T-helper 9 cell (primary cell): ENCODE results near the gene ACP4.
"Not testable (repeated sequence)": the region's sequence is repeated elsewhere in the genome, so short reads cannot be mapped to it uniquely, and the experiment has no call there.

ENCODE experiments used
- DNase-seq: peaks from one replicate; pipeline ENCODE4 v3.0.0-alpha.2; 2020
- total RNA-seq, 2 donors: gene quantifications; one replicate each; lab custom pipeline; 2026; lab: John Stamatoyannopoulos, UW

ACP4 gene, protein sequence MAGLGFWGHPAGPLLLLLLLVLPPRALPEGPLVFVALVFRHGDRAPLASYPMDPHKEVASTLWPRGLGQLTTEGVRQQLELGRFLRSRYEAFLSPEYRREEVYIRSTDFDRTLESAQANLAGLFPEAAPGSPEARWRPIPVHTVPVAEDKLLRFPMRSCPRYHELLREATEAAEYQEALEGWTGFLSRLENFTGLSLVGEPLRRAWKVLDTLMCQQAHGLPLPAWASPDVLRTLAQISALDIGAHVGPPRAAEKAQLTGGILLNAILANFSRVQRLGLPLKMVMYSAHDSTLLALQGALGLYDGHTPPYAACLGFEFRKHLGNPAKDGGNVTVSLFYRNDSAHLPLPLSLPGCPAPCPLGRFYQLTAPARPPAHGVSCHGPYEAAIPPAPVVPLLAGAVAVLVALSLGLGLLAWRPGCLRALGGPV
- total RNA-seq: 0 reads per million in 2 donors

DNA sequence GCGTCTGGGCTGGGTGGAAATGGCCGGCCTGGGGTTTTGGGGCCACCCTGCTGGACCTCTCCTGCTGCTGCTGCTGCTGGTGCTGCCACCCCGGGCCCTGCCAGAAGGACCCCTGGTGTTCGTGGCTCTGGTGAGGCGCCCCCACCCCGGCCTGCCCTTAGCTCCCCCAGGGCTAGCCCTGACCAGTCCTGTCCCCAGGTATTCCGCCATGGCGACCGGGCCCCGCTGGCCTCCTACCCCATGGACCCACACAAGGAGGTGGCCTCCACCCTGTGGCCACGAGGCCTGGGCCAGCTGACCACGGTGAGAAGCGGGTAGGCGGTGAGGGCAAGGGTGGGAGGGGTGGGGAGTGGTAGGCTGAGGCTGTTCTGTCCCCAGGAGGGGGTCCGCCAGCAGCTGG is at the start of gene ACP4:
TSS of gene ACP4 (plus strand) at position 20 of the 400 bp plus-strand sequence. CDS start at position 20, 0 bp downstream.
- DNase-seq: no peak

DNA sequence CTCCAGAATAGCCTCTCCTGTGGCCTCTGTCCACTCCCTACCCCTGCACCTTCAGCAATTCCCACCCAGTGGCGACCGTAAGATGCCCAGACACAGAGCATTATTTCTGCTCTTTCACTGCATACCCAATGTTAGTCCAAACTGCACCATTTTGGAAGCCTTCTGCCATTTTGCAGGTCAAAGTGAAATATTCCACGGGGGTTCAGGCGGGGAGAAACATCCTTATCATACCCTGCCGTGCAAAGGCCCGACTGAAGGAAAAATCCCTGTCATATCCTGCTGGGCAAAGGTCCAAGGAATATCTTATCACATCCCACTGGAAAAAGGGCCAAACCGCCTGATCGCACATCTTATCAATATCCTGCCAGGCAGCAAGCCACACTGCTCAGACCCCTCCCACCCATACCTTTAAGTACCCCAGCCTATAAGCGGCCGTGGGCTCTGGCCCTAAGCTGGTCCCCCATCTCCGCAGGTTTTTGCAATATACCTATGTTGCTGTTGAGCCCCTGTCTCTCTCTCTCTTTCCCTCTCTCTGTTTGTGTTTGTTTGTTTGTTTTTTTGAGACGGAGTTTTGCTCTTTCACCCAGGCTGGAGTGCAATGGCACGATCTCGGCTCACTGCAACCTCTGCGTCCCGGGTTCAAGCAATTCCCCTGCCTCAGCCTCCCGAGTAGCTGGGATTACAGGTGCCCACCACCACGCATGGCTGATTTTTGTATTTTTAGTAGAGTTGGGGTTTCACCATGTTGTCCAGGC is 48.9 kb upstream of the ACP4 start:
- DNase-seq: no peak

DNA sequence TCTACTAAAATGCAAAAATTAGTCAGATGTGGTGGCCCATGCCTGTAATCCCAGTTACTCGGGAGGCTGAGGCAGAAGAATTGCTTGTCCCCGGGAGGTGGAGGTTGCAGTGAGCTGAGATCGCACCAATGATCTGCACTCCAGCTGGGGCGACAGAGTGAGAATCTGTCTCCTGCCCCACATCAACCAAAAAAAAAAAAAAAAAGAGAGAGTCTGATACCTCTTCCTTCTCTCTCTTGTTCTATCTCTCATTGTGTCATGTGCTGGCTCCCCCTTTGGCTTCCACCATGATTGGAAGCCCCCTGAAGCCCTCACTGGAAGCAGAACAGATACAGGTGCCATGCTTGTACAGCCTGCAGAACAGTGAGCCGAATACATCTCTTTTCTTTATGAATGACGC is 46.7 kb upstream of the ACP4 start:
- DNase-seq: no peak

DNA sequence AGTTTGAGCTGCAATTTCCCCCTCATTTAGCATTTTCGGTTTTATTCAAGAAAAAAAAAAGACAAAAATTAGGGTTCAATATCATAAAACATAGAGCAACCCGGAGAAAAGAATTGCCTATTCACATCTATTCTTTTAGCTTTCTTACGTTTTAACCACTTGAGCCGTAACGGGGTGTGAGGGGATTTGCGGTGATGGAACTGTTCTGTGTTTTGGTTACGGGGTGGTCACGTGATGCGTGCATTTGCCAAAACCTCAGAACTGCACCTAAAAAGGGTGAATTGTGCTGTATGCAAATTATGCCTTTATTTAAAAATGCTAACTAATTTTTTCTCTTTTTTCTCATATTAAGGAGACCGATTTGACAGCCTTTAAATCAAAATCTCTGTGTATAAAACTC is 45.0 kb upstream of the ACP4 start:
- DNase-seq: no peak

DNA sequence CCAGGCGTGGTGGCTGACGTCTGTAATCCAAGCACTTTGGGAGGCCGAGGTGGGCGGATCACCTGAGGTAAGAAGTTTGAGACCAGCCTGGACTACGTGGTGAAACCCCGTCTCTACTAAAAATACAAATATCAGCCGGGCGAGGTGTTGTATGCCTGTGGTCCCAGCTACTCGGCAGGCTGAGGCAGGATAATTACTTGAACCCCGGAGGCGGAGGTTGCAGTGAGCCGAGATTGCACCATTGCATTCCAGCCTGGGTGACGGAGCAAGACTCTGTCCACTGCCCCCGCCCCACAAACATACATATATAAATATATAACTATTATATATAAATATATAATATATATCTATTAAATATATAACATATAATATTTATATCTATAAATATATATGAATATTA is 43.1 kb upstream of the ACP4 start:
- DNase-seq: not testable (repeated sequence)

DNA sequence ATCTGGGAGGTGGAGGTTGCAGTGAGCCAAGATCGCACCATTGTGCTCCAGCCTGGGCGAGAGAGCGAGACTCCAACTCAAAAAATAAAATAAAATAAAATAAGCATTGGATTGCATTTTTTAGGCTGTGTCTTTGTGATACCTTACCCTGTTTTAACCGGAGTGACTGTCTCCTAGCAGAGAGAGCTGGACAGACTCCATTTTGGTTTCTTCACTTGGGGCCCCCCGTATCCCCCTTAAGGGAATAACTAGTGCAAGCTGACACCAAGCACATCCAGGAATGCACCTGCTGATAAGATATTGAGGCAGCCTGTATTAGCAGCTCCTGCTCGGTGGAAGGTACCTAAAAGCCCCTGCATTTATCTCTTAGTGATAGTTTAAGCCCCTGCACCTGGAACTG is 40.7 kb upstream of the ACP4 start:
- no peak for DNase-seq

DNA sequence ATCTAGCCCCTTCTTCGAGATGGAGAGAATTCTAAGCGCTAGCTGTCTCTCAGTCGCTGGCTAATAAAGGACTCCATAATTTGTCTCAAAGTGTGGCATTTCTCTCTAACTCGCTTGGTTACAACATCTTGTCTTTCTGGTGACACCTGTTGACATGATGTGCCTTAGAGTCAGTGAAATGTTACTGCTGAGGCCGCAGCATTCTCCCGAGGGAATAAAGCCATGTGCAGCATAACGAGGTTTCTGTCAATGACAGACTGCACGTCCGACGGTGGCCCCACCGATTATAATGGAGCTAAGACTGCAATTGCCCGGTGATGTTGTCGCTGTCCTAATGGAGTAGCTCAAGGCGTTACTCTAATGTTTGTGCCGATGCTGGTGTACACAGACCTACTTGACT is 40.2 kb upstream of the ACP4 start:
- DNase-seq: no peak

DNA sequence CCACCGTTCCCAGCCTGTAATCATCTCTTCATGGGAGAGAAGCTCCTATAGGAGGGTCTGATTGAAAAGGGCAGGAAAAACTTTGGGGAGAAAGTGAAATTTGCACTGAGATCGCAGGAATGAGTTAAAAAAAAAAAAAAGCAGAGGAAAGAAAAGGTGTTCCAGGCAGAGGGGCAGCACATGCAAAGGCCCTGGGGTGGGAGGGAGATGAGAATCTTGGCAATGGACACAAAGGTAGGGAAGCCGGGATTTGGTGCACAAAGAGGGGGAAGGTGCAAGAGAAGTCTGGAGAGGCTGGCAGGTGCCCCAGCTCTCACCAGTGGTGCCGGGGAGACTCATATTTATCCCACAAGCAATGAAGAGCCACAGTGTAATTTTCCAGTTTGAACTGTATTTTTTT is 36.3 kb upstream of the ACP4 start:
- DNase-seq: no peak

DNA sequence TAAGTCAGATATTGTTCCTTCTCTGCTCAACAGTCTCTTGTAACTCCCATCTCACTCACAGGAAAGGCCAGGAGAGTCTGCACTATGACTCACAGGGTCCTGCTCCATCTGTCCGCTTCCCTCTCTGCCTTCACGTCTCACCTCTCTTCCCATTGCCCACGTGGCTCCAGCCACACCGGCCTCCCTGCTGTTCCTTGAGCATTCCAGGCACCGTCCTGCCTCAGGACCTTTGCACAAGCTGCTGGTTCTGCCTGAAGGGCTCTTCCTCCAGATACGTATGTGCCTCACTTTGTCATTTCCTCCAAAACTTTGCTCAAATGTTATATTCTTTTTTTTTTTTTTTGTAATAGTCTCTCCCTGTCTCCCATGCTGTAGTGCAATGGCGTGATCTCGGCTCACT is 34.0 kb upstream of the ACP4 start:
- not testable (repeated sequence) for DNase-seq

DNA sequence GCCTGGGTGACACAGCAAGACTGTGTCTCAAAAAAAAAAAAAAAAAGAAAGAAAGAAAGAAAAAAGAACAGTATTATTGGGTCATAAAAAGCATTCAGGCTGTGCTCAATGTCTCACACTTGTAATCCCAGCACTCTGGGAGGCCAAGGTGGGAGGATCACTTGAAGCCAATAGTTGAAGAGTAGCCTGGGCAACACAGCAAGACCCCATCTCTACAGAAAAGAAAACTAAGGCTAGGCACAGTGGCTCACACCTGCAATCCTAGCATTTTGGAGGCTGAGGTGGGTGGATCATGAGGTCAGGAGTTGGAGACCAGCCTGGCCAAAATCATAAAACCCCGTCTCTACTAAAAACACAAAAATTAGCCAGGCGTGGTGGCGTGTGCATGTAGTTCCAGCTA is 32.6 kb upstream of the ACP4 start:
- not testable (repeated sequence) for DNase-seq

DNA sequence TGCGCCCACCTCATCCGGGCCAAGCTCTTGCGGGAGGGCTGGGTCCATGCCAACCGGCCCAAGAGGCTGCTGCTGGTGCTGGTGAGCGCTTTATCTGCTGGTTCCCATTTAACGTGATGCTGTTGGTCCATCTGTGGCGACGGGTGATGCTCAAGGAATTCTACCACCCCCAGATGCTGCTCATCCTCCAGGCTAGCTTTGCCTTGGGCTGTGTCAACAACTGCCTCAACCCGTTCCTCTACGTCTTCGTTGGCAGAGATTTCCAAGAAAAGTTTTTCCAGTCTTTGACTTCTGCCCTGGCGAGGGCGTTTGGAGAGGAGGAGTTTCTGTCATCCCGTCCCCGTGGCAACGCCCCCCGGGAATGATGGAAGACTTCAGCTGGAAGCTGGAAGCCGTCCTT is 31.1 kb upstream of the ACP4 start:
- not testable (repeated sequence) for DNase-seq

DNA sequence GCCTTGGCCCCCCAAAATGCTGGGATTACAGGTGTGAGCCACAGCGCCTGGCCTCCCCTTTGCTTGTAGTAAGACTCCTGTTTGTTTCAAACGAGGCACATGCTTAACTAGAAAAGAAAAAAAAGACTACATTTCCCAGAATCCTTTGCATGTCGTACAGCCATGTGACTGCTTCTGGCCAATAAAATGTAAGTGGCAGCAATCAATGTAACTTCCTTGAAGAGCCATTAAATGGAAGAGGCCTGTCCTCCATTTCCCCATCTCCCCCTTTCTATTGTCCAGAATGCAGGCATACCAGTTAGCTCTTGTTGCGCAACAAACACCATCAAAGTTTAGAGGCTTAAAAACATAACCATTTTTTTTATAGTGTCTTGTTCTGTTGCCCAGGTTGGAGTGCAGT is 30.3 kb upstream of the ACP4 start:
- no peak for DNase-seq

DNA sequence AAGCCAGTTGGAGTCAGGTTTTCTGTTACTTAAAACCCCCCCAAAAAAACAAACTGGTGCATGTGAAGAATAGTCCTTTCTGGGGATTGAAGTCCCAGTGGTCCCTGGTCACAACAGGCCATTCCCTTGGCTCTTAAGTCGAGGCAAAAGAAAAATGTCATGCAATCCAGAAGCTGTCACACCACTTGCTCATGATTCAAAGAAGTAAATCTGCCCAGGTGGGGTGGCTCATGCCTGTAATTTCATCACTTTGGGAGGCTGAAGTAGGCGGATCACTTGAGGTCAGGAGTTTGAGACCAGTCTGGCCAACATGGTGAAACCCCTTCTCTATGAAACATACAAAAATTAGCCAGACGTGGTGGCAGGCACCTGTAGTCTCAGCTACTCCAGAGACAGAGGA is 28.7 kb upstream of the ACP4 start:
- not testable (repeated sequence) for DNase-seq

DNA sequence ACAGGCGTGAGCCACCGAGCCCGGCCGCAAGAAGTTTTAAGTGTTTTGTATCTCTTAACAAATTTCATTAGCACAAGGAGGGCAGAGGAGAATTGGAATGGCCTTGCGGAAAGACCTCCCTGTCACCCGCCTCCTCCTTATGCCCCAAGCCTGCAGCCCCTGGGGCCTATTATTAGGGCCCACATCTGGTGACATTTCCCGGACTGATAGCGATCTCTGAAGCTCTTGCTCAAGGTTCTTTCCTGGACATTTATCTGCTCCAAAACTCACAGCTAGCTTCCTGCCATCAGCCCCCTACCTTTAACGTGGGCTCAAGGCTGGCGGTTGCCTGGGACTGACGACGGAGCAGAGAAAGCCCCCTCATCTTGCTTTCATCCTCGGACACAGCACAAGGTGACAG is 26.7 kb upstream of the ACP4 start:
- DNase-seq: not testable (repeated sequence)

DNA sequence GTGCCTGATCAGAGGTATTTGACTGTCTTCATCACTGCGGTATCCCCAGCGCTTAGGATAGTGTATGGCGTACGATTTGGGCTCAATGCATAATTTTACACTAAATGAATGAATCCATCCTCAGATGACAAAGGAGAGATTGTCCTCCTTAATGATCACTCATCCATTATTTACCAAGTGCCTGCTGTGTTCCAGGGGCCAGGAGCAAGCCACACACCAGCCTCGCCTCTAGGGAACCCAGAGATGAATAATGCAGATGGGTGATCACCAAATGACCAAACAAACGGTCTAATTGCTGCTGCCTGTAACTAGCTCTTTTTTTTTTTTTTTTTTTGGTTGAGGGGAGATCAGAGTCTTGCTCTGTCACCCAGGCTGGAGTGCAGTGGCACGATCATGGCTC is 25.8 kb upstream of the ACP4 start:
- no peak for DNase-seq

DNA sequence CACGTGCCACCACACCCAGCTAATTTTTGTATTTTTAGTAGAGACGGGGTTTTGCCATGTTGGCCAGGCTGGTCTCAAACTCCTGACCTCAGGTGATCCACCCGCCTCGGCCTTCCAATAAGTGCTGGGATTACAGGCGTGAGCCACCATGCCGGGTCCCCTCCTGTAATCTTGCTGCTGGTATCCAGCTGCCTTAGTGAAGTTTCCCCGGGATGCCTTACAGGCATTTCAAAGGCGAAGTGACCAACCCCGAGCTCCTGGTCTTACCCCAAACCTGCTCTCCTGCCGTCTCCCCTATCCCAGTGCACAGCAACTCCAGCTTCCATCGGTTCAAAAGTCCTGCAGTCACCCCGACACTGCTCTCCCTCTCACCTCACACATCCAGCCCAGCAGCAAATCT is 23.5 kb upstream of the ACP4 start:
- not testable (repeated sequence) for DNase-seq

DNA sequence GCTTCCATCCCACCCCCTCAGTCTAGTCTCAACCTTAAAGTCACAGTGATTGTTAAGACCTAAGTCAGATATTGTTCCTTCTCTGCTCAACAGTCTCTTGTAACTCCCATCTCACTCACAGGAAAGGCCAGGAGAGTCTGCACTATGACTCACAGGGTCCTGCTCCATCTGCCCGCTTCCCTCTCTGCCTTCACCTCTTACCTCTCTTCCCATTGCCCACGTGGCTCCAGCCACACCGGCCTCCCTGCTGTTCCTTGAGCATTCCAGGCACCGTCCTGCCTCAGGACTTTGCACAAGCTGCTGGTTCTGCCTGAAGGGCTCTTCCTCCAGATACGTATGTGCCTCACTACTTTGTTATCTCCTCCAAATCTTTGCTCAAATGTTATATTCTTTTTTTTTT is 23.0 kb upstream of the ACP4 start:
- not testable (repeated sequence) for DNase-seq

DNA sequence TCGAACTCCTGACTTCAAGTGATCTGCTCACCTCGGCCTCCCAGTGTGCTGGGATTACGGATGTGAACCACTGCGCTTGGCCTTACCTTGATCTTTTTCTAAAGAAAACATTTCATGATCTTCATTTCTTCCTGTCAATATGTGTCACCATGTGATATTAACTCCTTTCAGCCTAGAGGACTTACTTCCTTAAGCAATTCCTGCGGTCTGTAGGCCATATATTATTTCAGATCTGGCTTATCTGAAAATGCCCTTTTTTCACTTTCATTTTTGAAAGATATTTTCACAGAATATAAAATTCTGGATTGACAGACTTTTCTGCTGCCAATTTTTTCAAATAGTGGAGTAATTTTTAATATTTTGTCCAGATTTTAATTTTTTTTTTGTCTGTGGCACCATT is 21.9 kb upstream of the ACP4 start:
- no peak for DNase-seq

DNA sequence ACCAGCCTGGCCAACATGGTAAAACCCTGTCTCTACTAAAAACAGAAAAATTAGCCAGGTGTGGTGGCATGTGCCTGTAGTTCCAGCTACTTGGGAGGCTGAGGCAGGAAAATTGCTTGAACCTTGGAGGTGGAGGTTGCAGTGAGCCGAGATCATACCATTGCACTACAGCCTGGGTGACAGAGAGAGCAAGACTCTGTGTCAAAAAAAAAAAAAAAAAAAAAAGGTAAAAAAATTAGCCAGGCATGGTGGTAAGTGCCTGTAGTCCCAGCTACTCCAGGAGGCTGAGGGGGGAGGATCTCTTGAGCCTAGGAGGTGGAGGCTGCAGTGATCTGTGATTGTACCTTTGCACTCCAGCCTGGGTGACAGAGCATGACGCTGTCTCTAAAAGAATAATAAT is 20.1 kb upstream of the ACP4 start, which contains the start of gene GPR32:
TSS of gene GPR32 (plus strand) at position 301 of the 400 bp plus-strand sequence. CDS start 137 bp downstream, outside the sequence.
- DNase-seq: not testable (repeated sequence)

DNA sequence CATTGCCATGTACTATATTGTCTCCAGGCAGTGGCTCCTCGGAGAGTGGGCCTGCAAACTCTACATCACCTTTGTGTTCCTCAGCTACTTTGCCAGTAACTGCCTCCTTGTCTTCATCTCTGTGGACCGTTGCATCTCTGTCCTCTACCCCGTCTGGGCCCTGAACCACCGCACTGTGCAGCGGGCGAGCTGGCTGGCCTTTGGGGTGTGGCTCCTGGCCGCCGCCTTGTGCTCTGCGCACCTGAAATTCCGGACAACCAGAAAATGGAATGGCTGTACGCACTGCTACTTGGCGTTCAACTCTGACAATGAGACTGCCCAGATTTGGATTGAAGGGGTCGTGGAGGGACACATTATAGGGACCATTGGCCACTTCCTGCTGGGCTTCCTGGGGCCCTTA is 19.3 kb upstream of the ACP4 start:
- DNase-seq: no peak

DNA sequence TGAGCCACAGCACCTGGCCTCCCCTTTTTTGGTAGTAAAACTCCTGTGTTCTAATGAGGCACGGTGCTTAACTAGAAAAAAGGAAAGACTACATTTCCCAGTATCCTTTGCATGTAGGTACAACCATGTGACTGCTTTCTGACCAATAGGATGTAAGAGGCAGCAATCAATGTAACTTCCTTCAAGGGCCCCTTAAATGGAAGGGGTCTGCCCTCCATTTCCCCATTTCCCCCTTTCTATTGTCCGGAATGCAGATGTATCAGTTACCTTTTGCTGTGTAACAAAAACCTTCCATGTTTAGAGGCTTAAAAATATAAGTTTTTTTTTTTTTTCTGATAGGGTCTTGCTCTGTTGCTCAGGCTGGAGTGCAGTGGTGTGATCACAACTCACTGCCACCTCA is 17.7 kb upstream of the ACP4 start:
- no peak for DNase-seq

DNA sequence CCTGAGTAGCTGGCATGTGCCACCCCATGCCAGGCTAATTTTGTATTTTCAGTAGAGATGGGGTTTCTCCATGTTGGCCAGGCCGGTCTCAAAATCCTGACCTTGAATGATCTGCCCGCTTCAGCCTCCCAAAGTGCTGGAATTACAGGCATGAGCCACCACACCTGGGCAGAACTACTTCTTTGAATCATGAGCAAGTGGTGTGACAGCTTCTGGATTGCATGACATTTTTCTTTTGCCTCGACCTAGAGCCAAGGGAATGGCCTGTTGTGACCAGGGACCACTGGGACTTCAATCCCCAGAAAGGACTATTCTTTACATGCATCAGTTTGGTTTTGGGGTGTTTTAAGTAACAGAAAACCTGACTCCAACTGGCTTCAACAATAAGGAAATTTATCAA is 17.3 kb upstream of the ACP4 start:
- DNase-seq: not testable (repeated sequence)

DNA sequence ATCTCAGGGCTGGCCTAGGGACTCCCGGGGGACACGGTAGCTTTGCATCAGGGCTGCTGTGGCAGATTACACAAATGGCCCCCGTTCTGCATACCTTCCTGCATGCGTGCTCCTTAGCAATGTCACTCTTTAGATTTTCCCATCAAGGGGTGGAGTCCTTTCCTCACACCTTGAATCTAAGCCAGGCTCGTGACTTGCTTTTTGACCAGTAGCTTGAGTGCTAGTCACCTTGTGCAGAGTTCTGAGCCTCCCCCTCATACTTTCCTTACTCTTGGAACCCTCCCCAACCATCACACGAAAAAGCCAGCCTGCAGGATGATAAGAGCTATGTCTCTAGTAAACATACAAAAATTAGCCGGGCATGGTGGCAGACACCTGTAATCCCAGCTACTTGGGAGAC is 16.8 kb upstream of the ACP4 start:
- DNase-seq: not testable (repeated sequence)

DNA sequence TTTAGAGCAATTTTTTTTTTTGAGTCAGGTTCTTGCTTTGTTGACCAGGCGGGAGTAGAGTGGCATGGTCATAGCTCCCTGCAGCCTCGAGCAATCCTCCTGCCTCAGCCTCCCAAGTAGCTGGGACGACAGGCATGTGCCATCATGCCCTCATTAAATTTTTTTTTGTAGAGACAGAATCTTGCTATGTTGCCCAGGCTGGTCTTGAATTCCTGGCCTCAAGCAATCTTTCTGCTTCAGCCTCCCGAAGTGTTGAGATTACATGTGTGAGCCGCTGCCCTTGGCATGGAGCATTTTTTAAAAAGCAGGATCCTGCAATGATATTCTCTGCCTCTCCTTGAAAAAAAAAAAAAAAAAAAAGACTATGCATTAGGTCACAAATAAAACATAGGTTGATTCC is 14.1 kb upstream of the ACP4 start:
- DNase-seq: no peak
